Suprapubic skin (tissue), 4 donors: ENCODE measurements around the gene MTMR12. TPM values are rescaled to one million over a fixed set of nuclear protein-coding genes. Genes with fewer than 3 reads are reported as not detected.
"Not testable (repeated sequence)": the region's sequence is repeated elsewhere in the genome, so short reads cannot be mapped to it uniquely, and the experiment has no call there.

Experiments
- DNase-seq, 2 donors: peaks; one replicate each; pipeline ENCODE4 v3.0.0-alpha.2; 2019; ENCODE audit warnings: low spot score in 2 of 2
- H3K27ac ChIP-seq: fragments of 200-600 bp; sonication (generic); one replicate; pipeline ENCODE4 v1.5.1; 2019
- H3K27me3 ChIP-seq: fragments of 200-600 bp; sonication (generic); one replicate; pipeline ENCODE4 v1.5.1; 2019
- H3K36me3 ChIP-seq: fragments of 200-600 bp; sonication (generic); one replicate; pipeline ENCODE4 v1.5.1; 2019
- H3K4me1 ChIP-seq: fragments of 200-600 bp; sonication (generic); one replicate; pipeline ENCODE4 v1.5.1; 2019
- H3K4me3 ChIP-seq: fragments of 200-600 bp; sonication (generic); one replicate; pipeline ENCODE4 v1.5.1; 2019; ENCODE audit warnings: mild to moderate bottlenecking
- H3K9me3 ChIP-seq: fragments of 200-600 bp; sonication (generic); one replicate; pipeline ENCODE4 v1.5.1; 2019
- CTCF ChIP-seq, 2 donors: fragments of 200-600 bp in 1 of 2; fragments of 450-650 bp in 1 of 2; sonication (generic) in 1 of 2; IDR thresholded peaks; one replicate each; pipeline ENCODE4 v1.5.1; 2016 to 2019; ENCODE audit warnings: antibody characterized with exemption in 2 of 2, mild to moderate bottlenecking in 1 of 2, moderate library complexity in 1 of 2
- EP300 ChIP-seq: sonication (generic); formaldehyde crosslinking; IDR thresholded peaks from one replicate; pipeline ENCODE4 v1.6.1; 2017; ENCODE audit warnings: antibody characterized with exemption
- POLR2A ChIP-seq, 2 donors: fragments of 450-650 bp; IDR thresholded peaks; one replicate each; pipeline ENCODE4 v1.6.1; 2017; ENCODE audit warnings: antibody characterized with exemption in 2 of 2, mild to moderate bottlenecking in 2 of 2, moderate library complexity in 2 of 2
- POLR2AphosphoS5 ChIP-seq, 3 donors: sonication (generic); formaldehyde crosslinking; IDR thresholded peaks; one replicate each; pipeline ENCODE4 v1.6.1; 2017; ENCODE audit warnings: antibody characterized with exemption in 3 of 3
- WGBS: methylation state at CpG from one replicate; pipeline ENCODE4 v1.1.5; 2018; 5-methylcytosine and 5-hydroxymethylcytosine counted together
- total RNA-seq, 4 donors: library from RNA; depleted of rRNA; stranded (reverse); fragments of >200 nt; gene quantifications; one replicate each; pipeline ENCODE4 v1.1.0, GENCODE V29; 2016

The MTMR12 gene
- total RNA-seq, 4 donors from 2014 or later, result 28.1 to 43.6 (median 40.6) TPM

- whole genome bisulfite sequencing, result 64% methylated on average over 4 of the region's 7 CpGs
- TF ChIP-seq CTCF (IDR thresholded peaks at IDR 0.05) (no peak), POLR2A (IDR thresholded peaks at IDR 0.05) (no peak), EP300 (no peak), POLR2AphosphoS5 (IDR thresholded peaks at IDR 0.05) (no peak)
- no peaks in the 10 kb centered on the region for H3K36me3 ChIP-seq
- H3K9me3 ChIP-seq, result no peaks in the 10 kb centered on the region
- no peak overlapping the region for H3K27ac ChIP-seq
- no peak for DNase-seq
- no peaks in the 10 kb centered on the region for H3K27me3 ChIP-seq
- H3K4me1 ChIP-seq, result no peaks in the 10 kb centered on the region
- H3K4me3 ChIP-seq, result no peak overlapping the region
Measured at GRCh38 chr5:32319926-32320543, 7.3 kb upstream of the MTMR12 start.

GRCh38 chr5:32319392-32319791 lies 6.7 kb upstream of the MTMR12 start:
- no peak for DNase-seq
- Histone ChIP-seq H3K4me1 (no peaks in the 10 kb centered on the region), H3K27me3 (no peaks in the 10 kb centered on the region), H3K4me3 (no peak overlapping the region), H3K9me3 (no peaks in the 10 kb centered on the region), H3K27ac (no peak overlapping the region), H3K36me3 (no peaks in the 10 kb centered on the region)
- TF ChIP-seq POLR2AphosphoS5 (IDR thresholded peaks at IDR 0.05), result no peak
- no peak for TF ChIP-seq EP300
- TF ChIP-seq CTCF (IDR thresholded peaks at IDR 0.05), result no peak
- no peak for TF ChIP-seq POLR2A (IDR thresholded peaks at IDR 0.05)
- WGBS, result 76% methylated on average over 7 of the region's 7 CpGs

DNA sequence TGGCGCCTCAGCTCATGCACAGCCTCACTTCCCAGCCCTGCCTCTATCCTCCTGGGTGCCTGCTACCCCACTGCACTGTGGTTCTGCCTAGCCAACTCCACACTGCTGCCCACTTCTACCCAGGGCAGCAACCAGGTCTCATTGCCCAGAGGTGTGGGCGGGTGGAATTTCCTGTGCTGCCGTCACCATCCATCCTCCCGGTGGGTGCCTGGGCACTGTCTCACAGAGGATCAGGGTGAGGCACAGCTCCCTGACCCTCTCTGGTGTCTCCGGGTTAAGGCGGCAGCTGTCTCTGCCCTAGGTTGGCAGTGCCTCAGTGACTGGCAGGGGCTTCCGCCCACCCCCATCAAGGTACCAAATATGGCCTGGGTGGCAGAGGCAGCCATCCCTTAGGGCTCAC lies 4.3 kb upstream of the MTMR12 start:
- DNase-seq, result no peak
- Histone ChIP-seq H3K9me3 (no peaks in the 10 kb centered on the region), H3K4me3 (no peak overlapping the region), H3K27ac (no peak overlapping the region), H3K4me1 (peaks cover 7% of the 10 kb centered on the region), H3K36me3 (no peaks in the 10 kb centered on the region), H3K27me3 (no peaks in the 10 kb centered on the region)
- 80% methylated on average over 2 of the region's 7 CpGs for WGBS
- TF ChIP-seq CTCF (IDR thresholded peaks at IDR 0.05) (no peak), POLR2A (IDR thresholded peaks at IDR 0.05) (no peak), EP300 (no peak), POLR2AphosphoS5 (IDR thresholded peaks at IDR 0.05) (no peak)

- H3K27ac ChIP-seq, result no peak overlapping the region
- peaks cover 23% of the 10 kb centered on the region for H3K4me1 ChIP-seq
- no peaks in the 10 kb centered on the region for H3K9me3 ChIP-seq
- no peaks in the 10 kb centered on the region for H3K36me3 ChIP-seq
- H3K27me3 ChIP-seq, result no peaks in the 10 kb centered on the region
- H3K4me3 ChIP-seq, result no peak overlapping the region
- no peak for TF ChIP-seq EP300
- no peak for TF ChIP-seq CTCF (IDR thresholded peaks at IDR 0.05)
- no peak for TF ChIP-seq POLR2AphosphoS5 (IDR thresholded peaks at IDR 0.05)
- no peak for TF ChIP-seq POLR2A (IDR thresholded peaks at IDR 0.05)
- WGBS, result 81% methylated on average over 8 of the region's 8 CpGs
- no peak for DNase-seq
Measured at GRCh38 chr5:32315221-32316014, 2.7 kb upstream of the MTMR12 start.

GRCh38 chr5:32314658-32315057 lies 1.9 kb upstream of the MTMR12 start:
- Histone ChIP-seq H3K4me1 (peaks cover 27% of the 10 kb centered on the region), H3K27me3 (no peaks in the 10 kb centered on the region), H3K4me3 (no peak overlapping the region), H3K9me3 (no peaks in the 10 kb centered on the region), H3K36me3 (no peaks in the 10 kb centered on the region), H3K27ac (no peak overlapping the region)
- TF ChIP-seq POLR2A (IDR thresholded peaks at IDR 0.05), result no peak
- no peak for TF ChIP-seq EP300
- TF ChIP-seq POLR2AphosphoS5 (IDR thresholded peaks at IDR 0.05), result no peak
- TF ChIP-seq CTCF (IDR thresholded peaks at IDR 0.05), result no peak
- no peak for DNase-seq
- WGBS, result 82% methylated on average over 5 of the region's 5 CpGs

DNA sequence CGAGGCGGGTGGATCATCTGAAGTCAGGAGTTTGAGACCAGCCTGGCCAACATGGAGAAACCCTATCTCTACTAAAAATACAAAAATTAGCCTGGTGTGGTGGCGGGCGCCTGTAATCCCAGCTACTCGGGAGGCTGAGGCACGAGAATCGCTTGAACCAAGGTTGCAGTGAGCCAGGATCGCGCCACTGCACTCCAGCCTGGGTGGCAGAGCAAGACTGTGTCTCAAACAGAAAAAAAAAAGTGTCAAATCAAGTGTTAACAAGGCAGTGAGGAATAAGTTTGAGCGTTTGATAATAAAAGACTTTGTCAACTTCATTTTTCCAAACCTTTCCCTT lies 1.4 kb upstream of the MTMR12 start:
- not testable (repeated sequence) for H3K27ac ChIP-seq

More for the DNA sequence above, 1.4 kb upstream of the MTMR12 start:
- 84% methylated on average over 10 of the region's 10 CpGs for WGBS
- DNase-seq, H3K27me3 ChIP-seq, H3K4me3 ChIP-seq, H3K9me3 ChIP-seq, H3K36me3 ChIP-seq: not testable (repeated sequence)
- H3K4me1 ChIP-seq, result peaks cover 32% of the 10 kb centered on the region
